HG02678 (cell line): ENCODE measurements around the gene POLE.

Experiments used
- ATAC-seq: cut with Tn5 transposase; IDR thresholded peaks from one replicate; pipeline ENCODE4 v1.9.1; 2021; ENCODE audit warnings: mild to moderate bottlenecking, moderate library complexity; ENCODE audit not compliant: unreplicated experiment

The POLE gene

GRCh38 chr12:132677492-132677891 is 9.7 kb downstream of the POLE start:
- ATAC-seq, result no peak

GRCh38 chr12:132675757-132676432 is 11.2 kb downstream of the POLE start:
- no peak for ATAC-seq

- ATAC-seq, result no peak
Observed at GRCh38 chr12:132674561-132674960, 12.6 kb downstream of the POLE start.

- ATAC-seq, result no peak
Observed at GRCh38 chr12:132673288-132674179, 13.6 kb downstream of the POLE start.

DNA sequence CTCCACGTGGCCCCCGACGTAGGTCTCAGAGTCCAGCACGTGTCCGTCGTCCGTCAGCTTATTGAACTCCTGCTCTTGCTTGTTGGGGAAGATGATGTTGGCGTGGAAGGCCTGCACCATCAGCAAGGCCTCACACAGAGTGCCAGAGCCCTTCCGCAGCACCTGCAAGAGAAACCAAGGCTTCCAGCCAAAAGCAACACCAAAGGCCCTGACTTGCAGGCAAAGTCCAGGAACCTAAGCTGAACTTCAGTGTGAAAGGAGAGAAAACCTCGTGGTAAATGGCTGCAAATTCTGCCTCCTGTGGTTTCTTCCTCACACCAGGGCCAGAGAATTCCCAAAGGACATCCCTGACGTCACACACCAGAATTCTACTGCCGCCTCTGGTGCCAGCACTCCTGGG is 14.5 kb downstream of the POLE start:
- ATAC-seq, result no peak

DNA sequence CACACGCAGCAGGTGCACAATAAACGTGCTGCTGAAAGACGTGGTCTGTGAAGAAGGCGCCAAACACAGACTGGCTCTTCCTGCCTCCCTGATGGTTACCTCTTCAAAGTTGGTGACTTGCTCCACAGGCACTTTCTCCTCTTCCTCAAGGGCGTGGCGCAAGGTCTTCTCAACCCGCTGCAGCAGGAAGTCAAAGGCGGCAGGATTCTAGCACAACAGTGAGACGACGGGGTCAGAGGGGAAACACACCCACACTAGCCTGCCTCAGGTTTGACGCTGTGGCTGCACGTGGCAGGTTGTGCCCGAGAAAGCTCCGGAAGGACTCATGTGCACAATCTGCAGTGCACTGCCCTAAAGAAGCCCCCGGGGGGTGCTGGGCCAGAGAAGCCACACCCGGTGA is 15.0 kb downstream of the POLE start:
- ATAC-seq, result no peak

- no peak for ATAC-seq
Observed at GRCh38 chr12:132669166-132669879, 17.8 kb downstream of the POLE start.

DNA sequence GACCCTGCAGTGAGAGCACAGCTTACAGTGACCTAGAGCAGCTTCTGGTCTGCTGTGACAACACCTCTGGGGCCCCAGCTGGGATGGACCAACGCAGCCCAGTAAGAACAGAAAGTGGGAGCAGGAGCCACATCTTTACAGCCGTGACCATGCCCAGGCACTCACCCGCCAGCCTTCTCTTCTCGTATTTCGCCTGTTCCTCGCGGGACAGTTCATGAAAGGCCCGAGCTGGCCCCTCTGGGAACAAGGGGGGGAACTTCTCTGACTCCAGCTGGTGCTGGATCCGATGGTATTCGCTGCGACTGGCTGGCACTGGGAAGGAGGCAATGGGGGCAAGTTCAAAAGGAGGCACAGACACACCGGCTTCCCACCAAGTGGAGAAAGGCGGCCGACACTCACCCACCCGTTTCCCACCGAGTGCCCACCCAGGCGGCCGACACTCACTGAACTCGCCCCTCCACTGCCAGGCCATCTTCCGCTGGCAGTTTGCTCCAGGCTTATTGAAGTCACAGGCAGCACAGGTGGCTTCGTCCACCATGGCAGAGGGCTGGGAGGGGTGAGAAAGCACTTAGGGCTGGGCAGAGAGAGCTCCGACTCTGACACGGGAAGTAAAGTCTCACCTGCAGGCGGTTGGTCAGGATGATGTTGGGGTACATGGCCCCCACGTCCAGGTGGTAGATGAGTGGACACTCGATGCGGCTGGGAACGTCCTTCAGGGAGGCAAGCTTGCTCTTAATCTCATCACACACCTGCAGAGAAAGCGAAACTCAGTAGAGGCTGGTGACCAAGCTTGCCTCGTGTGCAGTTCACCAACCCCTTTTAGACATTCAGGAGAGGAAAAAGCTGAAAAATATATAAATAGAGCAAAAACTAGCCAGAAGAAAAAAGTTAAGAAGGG is 18.7 kb downstream of the POLE start:
- no peak for ATAC-seq

GRCh38 chr12:132665794-132666193 is 21.3 kb downstream of the POLE start:
- ATAC-seq, result no peak

GRCh38 chr12:132665149-132665491 is 22.0 kb downstream of the POLE start:
- ATAC-seq, result no peak

GRCh38 chr12:132664206-132665148 is 22.7 kb downstream of the POLE start:
- no peak for ATAC-seq

- ATAC-seq, result no peak
Observed at GRCh38 chr12:132662901-132663755, 24.0 kb downstream of the POLE start.

GRCh38 chr12:132661972-132662371 is 25.2 kb downstream of the POLE start:
- no peak for ATAC-seq

- no peak for ATAC-seq
Observed at GRCh38 chr12:132660996-132661395, 26.1 kb downstream of the POLE start.

- ATAC-seq, result no peak
Observed at GRCh38 chr12:132660052-132660451, 27.1 kb downstream of the POLE start.

GRCh38 chr12:132659146-132659545 is 28.0 kb downstream of the POLE start:
- no peak for ATAC-seq

DNA sequence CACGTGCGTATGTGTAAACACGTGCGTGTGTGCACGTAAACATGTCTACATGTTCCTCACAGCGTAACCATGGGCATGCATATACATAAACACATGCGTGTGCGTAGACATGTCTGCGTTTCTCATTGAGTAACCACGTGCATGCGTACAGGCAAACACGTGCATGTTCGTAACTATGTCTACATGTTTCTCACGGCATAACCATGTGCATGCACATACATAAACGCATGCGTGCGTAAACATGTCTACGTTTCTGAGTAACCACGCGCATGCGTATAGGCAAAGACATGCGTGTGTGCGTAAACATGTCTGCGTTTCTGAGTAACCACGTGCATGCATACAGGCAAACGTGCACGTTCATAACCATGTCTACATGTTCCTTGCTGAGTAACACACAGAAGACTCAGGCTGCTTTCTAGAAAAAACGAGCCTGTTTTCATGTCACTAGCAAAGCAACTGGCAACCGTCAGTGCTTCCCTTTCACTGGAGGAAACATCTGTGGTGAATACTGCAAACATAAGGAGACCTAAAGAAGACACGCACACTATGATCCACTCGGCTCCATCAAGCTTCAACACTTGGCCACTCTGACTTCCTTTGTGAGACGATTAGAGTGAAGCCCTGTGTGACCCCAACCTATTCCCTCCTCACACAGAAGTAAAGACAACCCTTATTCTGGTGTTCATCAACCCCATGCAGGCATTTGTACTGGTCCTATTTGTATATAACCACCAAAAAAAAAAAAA is 28.8 kb downstream of the POLE start:
- no peak for ATAC-seq
